NCI-H1694 treated with DMSO at 0.1 percent for 48 hours (cell line): ENCODE results near the gene ZWINT.
A peak's percentile ranks its signal among the peaks of the same experiment; 100 is the strongest.

Source experiments
- DNase-seq: peaks from one replicate; lab custom pipeline; 2025; lab: John Stamatoyannopoulos, UW

The ZWINT gene

GRCh38 chr10:56360967-56361612, at the start of gene ZWINT:
ZWINT (minus strand) TSS chr10:56361259; CDS start chr10:56361236, 23 bp downstream.
- peak; percentile 94 for DNase-seq

- DNase-seq, result no peak
Measured at GRCh38 chr10:56383806-56384205, 22.7 kb upstream of the ZWINT start.

GRCh38 chr10:56370217-56371113, 9.4 kb upstream of the ZWINT start:
- no peak for DNase-seq

- DNase-seq, result no peak
Measured at GRCh38 chr10:56360583-56360966, 484 bp downstream of the ZWINT start.

- no peak for DNase-seq
Measured at GRCh38 chr10:56359837-56360236, 1.2 kb downstream of the ZWINT start.

- no peak for DNase-seq
Measured at GRCh38 chr10:56357018-56357417, 4.0 kb downstream of the ZWINT start.

GRCh38 chr10:56351909-56352630, 9.0 kb downstream of the ZWINT start:
- no peak for DNase-seq

GRCh38 chr10:56349611-56350010, 11.4 kb downstream of the ZWINT start:
- DNase-seq, result no peak

- DNase-seq, result no peak
Measured at GRCh38 chr10:56348101-56348500, 13.0 kb downstream of the ZWINT start.

- no peak for DNase-seq
Measured at GRCh38 chr10:56346845-56347415, 14.1 kb downstream of the ZWINT start.

GRCh38 chr10:56341612-56342011, 19.4 kb downstream of the ZWINT start:
- DNase-seq, result no peak

GRCh38 chr10:56329961-56330360, 31.1 kb downstream of the ZWINT start:
- DNase-seq, result no peak

- no peak for DNase-seq
Measured at GRCh38 chr10:56327118-56327517, 33.9 kb downstream of the ZWINT start.

GRCh38 chr10:56319386-56319785, 41.7 kb downstream of the ZWINT start:
- DNase-seq, result no peak

GRCh38 chr10:56318816-56319215, 42.2 kb downstream of the ZWINT start:
- DNase-seq, result no peak

- no peak for DNase-seq
Measured at GRCh38 chr10:56317603-56318002, 43.5 kb downstream of the ZWINT start.

GRCh38 chr10:56316603-56317002, 44.5 kb downstream of the ZWINT start:
- no peak for DNase-seq
